ENCODE data around the gene ACSL5.

GRCh38 chr10:112343056-112343806 lies 30.7 kb upstream of the ACSL5 start:
- TF ChIP-seq POLR2AphosphoS5 (IDR thresholded peaks at IDR 0.05), result no peak
- TF ChIP-seq POLR2A (IDR thresholded peaks at IDR 0.05), result no peak
- TF ChIP-seq, protein P1, sequence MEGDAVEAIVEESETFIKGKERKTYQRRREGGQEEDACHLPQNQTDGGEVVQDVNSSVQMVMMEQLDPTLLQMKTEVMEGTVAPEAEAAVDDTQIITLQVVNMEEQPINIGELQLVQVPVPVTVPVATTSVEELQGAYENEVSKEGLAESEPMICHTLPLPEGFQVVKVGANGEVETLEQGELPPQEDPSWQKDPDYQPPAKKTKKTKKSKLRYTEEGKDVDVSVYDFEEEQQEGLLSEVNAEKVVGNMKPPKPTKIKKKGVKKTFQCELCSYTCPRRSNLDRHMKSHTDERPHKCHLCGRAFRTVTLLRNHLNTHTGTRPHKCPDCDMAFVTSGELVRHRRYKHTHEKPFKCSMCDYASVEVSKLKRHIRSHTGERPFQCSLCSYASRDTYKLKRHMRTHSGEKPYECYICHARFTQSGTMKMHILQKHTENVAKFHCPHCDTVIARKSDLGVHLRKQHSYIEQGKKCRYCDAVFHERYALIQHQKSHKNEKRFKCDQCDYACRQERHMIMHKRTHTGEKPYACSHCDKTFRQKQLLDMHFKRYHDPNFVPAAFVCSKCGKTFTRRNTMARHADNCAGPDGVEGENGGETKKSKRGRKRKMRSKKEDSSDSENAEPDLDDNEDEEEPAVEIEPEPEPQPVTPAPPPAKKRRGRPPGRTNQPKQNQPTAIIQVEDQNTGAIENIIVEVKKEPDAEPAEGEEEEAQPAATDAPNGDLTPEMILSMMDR (IDR thresholded peaks at IDR 0.05), result no peak

Data from prostate gland (tissue), 2 donors.